GM21447 (cell line): Measurements from ENCODE around the gene AADACL3.
"Not testable (repeated sequence)": the region's sequence is repeated elsewhere in the genome, so short reads cannot be mapped to it uniquely, and the experiment has no call there.

ENCODE experiments used
- ATAC-seq: cut with Tn5 transposase; IDR thresholded peaks from one replicate; pipeline ENCODE4 v1.9.1; 2021; ENCODE audit not compliant: unreplicated experiment

The AADACL3 gene

GRCh38 chr1:12715896-12716437 is at the start of gene AADACL3:
Gene AADACL3 (plus strand): TSS chr1:12716110. CDS start chr1:12716177, 67 bp downstream.
- no peak for ATAC-seq

DNA sequence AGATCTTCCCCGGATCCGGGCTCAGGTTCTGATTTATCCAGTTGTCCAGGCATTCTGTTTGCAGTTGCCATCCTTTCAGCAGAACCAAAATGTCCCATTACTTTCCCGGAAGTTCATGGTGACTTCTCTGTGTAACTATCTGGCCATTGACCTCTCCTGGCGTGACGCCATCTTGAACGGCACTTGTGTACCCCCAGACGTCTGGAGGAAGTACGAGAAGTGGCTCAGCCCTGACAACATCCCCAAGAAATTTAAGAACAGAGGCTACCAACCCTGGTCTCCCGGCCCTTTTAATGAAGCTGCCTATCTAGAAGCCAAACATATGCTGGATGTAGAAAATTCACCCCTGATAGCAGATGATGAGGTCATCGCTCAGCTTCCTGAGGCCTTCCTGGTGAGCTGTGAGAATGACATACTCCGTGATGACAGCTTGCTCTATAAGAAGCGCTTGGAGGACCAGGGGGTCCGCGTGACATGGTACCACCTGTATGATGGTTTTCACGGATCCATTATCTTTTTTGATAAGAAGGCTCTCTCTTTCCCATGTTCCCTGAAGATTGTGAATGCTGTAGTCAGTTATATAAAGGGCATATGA is 49.7 kb upstream of the AADACL3 start:
- ATAC-seq: no peak

DNA sequence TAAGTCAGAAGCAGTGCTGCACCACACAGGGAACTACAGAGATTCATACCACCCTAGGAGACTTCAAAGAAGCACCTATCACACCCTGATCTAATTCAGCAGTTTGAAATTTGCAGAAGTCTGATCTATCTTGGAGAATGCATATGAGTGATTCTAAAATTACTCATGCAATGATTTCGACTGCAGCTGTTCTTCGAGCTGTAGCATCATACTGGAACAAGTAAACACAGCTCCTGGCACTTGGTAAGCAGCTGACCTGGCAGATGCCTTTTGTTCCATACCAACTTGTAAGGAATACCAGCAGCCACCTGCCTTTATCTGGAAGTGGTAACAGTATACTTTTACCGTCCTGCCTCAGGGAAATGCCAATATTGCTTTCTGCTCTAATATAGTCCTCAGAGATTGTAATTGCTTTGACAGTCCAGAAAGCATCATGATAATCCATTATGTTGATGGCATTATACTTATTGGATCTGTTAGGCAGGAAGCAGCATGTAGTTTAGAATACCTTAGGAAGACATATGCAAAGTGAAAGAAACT is 46.3 kb upstream of the AADACL3 start:
- ATAC-seq: no peak

DNA sequence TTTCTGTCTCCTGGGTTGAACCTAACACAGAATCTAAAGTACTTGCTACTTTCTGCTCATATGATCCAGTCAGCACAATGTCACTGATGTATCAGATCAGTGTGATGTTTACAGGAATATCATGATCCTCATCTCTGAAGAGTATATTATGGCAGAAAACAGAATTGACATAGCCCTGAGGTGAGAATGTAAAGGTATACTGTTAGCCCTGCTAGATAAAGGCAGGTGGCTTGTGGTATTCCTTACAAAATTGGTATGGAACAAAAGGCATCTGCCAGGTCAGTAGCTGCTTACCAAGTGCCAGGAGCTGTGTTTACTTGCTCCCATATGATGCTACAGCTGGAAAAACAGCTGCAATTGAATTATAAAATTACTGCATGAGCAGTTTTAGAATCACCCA is 41.6 kb upstream of the AADACL3 start:
- ATAC-seq: no peak

GRCh38 chr1:12676122-12676521 is 39.8 kb upstream of the AADACL3 start:
- not testable (repeated sequence) for ATAC-seq

DNA sequence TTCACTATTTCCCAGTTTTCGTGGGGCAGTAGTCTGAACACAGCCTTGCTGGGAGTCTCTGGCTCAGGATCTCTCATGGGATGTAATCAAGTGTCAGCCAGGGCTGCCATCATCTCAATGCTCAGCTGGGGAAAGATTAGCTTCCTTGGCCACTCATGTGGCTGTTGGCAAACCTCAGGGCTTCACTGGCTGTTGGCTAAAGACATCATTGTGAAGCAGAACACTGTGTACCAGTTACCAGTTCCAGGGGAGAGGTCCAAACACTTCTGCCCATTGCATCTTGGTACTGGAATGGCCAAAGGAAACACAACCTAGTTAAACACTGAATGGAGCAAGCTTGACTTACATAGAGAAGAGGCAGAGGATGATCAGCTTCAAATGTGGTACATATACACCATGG is 38.3 kb upstream of the AADACL3 start:
- ATAC-seq: no peak

DNA sequence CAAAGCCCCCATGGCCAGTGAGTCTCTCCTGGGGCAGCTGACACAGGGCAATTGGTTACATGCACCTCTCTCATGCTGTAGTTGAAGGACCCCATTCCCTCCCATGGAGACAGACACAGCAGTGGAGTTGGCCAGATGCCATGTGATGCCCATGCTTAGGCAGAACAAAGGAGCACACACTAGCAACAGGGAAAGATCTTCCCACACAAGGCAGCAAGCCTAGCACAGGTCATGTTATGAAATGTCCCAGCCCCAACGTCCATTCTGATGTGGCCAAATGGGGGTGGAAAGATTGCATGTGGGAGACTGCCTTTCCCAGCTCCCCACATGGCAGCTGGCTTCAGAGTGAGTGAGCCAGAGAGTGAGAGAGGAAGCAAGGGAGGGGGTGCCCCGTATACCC is 37.6 kb upstream of the AADACL3 start:
- no peak for ATAC-seq

GRCh38 chr1:12678820-12679219 is 37.1 kb upstream of the AADACL3 start:
- ATAC-seq: no peak

GRCh38 chr1:12690156-12690555 is 25.8 kb upstream of the AADACL3 start:
- no peak for ATAC-seq

DNA sequence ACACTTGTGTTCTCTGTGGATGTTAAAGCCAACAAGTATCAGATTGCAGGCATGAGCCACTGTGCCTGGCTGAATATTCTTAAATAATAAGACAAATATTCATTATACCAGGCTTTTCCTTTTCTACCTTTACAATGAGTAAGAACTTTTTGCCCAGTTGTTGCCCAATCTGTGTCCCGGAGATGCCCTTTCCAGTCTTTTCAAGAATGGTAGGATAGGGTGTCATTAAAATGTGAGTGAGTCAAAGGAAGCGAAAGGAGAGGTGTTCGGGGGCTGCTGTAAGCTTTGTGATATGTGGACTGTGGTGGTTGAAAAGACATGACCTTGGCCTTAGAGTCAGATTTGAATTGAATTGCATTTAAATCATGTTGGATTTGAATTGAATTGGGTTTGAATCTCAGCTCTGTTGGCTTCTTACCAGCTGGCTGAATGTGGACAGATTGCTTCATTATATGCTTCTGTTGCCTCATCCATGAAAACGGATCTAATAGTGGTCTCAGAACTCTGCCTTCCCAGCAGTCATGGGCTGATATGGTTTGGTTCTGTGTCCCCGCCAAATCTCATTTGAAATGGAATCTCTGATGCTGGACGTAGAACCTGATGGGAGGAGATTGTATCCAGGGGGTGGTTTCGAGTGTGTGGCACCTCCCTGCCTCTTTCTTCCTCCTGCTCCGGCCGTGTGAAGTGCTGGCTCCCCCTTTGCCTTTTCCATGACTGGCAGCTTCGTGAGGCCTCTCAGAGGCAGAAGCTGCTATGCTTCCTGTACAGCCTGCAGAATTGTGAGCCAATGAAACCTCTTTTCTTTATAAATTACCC is 22.7 kb upstream of the AADACL3 start:
- no peak for ATAC-seq

- ATAC-seq: no peak
Observed at GRCh38 chr1:12696658-12697057, 19.3 kb upstream of the AADACL3 start.

DNA sequence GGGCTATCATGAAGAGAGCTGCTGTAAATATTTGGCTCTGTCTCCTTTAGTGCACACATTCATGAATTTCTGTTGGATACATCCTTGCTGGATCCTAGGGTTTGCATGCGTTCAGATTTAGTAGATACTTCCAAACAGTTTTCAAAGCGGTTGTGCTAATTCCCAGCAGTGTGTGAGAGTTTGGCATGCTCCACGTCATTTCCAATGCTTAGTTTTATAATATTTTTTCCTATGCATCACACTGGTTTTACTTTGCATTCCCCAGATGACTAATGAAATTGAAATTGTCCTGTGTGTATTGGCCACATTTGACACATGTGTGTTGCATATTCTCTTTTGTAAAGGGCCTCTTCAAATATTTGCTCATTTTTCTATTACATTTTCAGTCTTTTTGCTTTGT is 18.5 kb upstream of the AADACL3 start:
- no peak for ATAC-seq

GRCh38 chr1:12703821-12704451 is 12.0 kb upstream of the AADACL3 start:
- no peak for ATAC-seq

GRCh38 chr1:12706061-12706460 is 9.8 kb upstream of the AADACL3 start:
- no peak for ATAC-seq

GRCh38 chr1:12708396-12709090 is 7.4 kb upstream of the AADACL3 start:
- no peak for ATAC-seq

DNA sequence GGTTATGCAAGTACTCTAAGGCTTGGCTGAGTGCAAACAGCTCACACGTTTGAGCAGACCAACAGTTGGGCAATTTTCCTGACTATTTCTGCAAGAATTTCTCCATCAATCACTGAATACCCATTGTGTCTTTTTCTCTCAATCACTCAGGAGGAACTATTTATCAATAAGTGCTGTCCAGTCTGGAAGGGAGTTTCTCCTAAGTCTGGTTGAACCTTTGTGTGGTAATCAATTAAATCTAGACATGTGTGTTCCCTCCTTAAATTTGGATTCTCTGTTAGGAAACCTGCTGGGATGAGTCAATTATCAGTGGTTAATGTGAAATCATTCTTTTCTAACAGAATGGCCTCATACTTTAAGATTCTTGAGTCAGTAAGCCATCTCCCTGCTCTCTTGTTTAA is 6.8 kb upstream of the AADACL3 start:
- ATAC-seq: no peak

- ATAC-seq: no peak
Observed at GRCh38 chr1:12709696-12710095, 6.2 kb upstream of the AADACL3 start.

- ATAC-seq: no peak
Observed at GRCh38 chr1:12711536-12711935, 4.4 kb upstream of the AADACL3 start.

DNA sequence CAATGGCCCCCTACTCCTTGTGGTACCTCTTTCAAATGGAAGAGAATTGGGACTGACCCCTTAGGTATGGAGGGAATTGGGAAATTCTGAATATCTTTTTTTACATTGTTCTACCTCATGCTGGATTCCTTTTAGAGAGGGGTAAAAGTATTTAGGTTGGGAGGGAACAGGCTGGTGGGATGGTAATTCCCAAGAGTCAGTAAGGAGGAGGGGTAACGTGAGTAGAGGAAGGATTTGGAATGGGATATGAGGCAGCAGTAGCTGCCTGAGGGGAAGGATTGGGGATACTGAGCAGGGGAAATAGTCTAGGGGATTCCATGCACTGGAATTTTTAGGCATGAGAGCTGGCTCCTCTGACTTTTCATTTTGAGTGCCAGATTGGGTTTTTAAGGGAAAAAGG is 3.8 kb upstream of the AADACL3 start:
- no peak for ATAC-seq

DNA sequence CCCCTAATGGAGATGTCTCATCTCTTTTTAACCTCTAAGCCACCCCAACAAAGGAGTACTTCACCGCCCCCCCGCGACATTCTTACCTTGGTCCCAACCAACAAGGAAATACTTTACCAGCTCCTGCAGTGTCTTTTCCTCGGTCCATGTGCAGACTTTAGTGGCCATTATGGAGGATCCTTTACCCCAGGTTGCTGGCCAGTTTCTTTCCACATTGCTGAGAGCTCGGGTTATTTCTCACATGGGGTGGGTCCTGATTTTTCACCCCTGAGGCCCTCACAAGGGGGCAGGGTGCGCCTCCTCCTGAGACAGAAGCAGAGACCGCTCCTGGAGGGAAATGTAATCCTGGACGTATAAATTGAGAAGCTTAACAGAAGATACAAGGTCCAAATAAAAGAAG is 3.0 kb upstream of the AADACL3 start:
- no peak for ATAC-seq

- ATAC-seq: not testable (repeated sequence)
Observed at GRCh38 chr1:12713651-12714050, 2.3 kb upstream of the AADACL3 start.
